ENCODE results near the gene TGM1.

DNA sequence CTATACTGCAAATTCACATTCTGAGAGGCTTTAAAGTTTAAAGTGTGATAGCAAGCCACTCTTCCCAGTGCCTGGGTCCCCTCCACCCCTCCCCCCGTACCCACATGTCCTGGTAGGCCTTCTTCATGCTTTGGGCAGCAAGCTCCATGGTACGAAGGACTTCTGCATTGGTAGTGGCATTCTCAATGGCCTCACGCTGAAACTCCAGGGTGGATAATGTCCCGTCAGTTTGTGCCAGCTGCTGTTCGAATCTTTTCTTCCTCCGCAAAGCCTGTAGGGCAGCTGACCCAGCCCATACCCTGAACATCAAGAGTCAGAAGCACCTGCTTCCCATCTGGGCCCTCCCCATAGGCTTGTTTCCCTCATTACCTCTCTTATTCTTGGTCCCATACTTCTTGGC is 51.7 kb downstream of the TGM1 start:
- no peak for TF ChIP-seq EZH2 (optimal IDR thresholded peaks at IDR 0.05; ENCODE audit: low read depth, low read length)
- TF ChIP-seq, protein P1, sequence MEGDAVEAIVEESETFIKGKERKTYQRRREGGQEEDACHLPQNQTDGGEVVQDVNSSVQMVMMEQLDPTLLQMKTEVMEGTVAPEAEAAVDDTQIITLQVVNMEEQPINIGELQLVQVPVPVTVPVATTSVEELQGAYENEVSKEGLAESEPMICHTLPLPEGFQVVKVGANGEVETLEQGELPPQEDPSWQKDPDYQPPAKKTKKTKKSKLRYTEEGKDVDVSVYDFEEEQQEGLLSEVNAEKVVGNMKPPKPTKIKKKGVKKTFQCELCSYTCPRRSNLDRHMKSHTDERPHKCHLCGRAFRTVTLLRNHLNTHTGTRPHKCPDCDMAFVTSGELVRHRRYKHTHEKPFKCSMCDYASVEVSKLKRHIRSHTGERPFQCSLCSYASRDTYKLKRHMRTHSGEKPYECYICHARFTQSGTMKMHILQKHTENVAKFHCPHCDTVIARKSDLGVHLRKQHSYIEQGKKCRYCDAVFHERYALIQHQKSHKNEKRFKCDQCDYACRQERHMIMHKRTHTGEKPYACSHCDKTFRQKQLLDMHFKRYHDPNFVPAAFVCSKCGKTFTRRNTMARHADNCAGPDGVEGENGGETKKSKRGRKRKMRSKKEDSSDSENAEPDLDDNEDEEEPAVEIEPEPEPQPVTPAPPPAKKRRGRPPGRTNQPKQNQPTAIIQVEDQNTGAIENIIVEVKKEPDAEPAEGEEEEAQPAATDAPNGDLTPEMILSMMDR (IDR thresholded peaks at IDR 0.05; ENCODE audit: low read length) = no peak
- TF ChIP-seq EZH2phosphoT487 (IDR thresholded peaks at IDR 0.05; ENCODE audit: low read length) = no peak
